GM19023 (cell line): ENCODE data around the gene WDR19.
"Not testable (repeated sequence)": the region's sequence is repeated elsewhere in the genome, so short reads cannot be mapped to it uniquely, and the experiment has no call there.

Experiments
- ATAC-seq: cut with Tn5 transposase; IDR thresholded peaks from one replicate; pipeline ENCODE4 v1.9.1; 2021; ENCODE audit warnings: mild to moderate bottlenecking, moderate library complexity; ENCODE audit not compliant: unreplicated experiment

The WDR19 gene

GRCh38 chr4:39232100-39232499 lies 49.8 kb downstream of the WDR19 start:
- ATAC-seq: no peak

GRCh38 chr4:39233114-39233513 lies 50.8 kb downstream of the WDR19 start:
- ATAC-seq: no peak

- ATAC-seq: no peak
Observed at GRCh38 chr4:39233783-39234182, 51.5 kb downstream of the WDR19 start.

GRCh38 chr4:39235021-39235420 lies 52.7 kb downstream of the WDR19 start:
- ATAC-seq: no peak

- ATAC-seq: no peak
Observed at GRCh38 chr4:39235696-39236095, 53.4 kb downstream of the WDR19 start.

- ATAC-seq: no peak
Observed at GRCh38 chr4:39237179-39237578, 54.9 kb downstream of the WDR19 start.

GRCh38 chr4:39243462-39243861 lies 61.1 kb downstream of the WDR19 start:
- no peak for ATAC-seq

GRCh38 chr4:39255266-39255665 lies 72.9 kb downstream of the WDR19 start:
- ATAC-seq: no peak

- no peak for ATAC-seq
Observed at GRCh38 chr4:39255871-39256270, 73.5 kb downstream of the WDR19 start.

GRCh38 chr4:39256436-39256835 lies 74.1 kb downstream of the WDR19 start:
- no peak for ATAC-seq

- no peak for ATAC-seq
Observed at GRCh38 chr4:39259571-39260330, 77.4 kb downstream of the WDR19 start.

- ATAC-seq: no peak
Observed at GRCh38 chr4:39263895-39264294, 81.6 kb downstream of the WDR19 start.

GRCh38 chr4:39274503-39274902 lies 92.2 kb downstream of the WDR19 start:
- no peak for ATAC-seq

- ATAC-seq: not testable (repeated sequence)
Observed at GRCh38 chr4:39277661-39278060, 95.3 kb downstream of the WDR19 start.

- no peak for ATAC-seq
Observed at GRCh38 chr4:39278476-39278875, 96.1 kb downstream of the WDR19 start.

GRCh38 chr4:39279416-39279815 lies 97.1 kb downstream of the WDR19 start:
- ATAC-seq: no peak

GRCh38 chr4:39280770-39281169 lies 98.4 kb downstream of the WDR19 start:
- ATAC-seq: no peak

GRCh38 chr4:39285111-39285795 lies 102.9 kb downstream of the WDR19 start:
- no peak for ATAC-seq

- no peak for ATAC-seq
Observed at GRCh38 chr4:39285853-39286252, 103.5 kb downstream of the WDR19 start.

GRCh38 chr4:39286263-39286662 lies 103.9 kb downstream of the WDR19 start:
- no peak for ATAC-seq

GRCh38 chr4:39287223-39287622 lies 104.9 kb downstream of the WDR19 start:
- ATAC-seq: no peak

- ATAC-seq: no peak
Observed at GRCh38 chr4:39291686-39292085, 109.4 kb downstream of the WDR19 start.
